ENCODE results near the gene NBPF11.
A peak's percentile ranks its signal among the peaks of the same experiment; 100 is the strongest.
"Not testable (repeated sequence)": the region's sequence is repeated elsewhere in the genome, so short reads cannot be mapped to it uniquely, and the experiment has no call there.

NBPF11 gene

DNA sequence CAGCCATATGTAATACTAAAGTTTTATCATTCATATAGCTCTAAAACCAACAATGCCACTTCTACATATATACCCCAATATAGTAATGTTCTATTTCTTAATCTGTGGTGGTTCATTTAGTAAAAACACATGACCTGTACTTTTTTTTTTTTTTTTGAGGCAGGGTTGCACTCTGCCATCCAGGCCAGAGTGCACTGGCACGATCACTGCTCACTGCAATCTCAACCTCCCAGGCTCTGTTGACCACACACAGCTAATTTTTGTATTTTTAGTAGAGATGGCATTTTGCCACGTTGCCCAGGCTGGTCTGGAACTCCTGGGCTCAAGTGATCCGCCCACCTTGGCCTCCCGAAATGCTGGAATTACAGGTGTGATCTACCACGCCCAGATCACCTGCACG, 2.1 kb downstream of the NBPF11 start:
- ATAC-seq = not testable (repeated sequence)

DNA sequence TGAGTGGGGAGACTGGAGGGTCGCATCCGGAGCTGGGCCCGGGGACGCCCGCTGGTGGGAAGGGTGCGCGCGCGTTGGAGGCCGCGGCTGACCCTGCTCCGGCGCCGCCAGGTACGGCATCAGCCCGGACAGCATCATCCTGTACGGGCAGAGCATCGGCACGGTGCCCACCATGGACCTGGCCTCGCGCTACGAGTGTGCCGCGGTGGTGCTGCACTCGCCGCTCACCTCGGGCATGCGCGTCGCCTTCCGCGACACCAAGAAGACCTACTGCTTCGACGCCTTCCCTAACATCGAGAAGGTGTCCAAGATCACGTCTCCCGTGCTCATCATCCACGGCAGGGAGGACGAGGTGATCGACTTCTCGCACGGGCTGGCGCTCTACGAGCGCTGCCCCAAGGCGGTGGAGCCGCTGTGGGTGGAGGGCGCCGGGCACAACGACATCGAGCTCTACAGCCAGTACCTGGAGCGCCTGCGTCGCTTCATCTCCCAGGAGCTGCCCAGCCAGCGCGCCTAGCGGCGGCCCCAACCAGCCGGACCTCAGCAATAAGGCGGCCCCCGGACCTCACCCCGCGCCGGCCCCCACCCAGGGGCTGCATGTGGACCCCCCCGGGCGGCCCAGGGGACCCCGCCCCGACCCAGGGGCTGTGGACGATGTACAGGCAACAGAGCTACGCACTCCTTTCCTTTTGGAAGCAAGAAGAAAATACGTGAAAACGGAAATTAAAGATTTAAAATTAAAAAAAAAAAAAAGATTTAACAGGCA, 2.8 kb downstream of the NBPF11 start:
- not testable (repeated sequence) for ATAC-seq

DNA sequence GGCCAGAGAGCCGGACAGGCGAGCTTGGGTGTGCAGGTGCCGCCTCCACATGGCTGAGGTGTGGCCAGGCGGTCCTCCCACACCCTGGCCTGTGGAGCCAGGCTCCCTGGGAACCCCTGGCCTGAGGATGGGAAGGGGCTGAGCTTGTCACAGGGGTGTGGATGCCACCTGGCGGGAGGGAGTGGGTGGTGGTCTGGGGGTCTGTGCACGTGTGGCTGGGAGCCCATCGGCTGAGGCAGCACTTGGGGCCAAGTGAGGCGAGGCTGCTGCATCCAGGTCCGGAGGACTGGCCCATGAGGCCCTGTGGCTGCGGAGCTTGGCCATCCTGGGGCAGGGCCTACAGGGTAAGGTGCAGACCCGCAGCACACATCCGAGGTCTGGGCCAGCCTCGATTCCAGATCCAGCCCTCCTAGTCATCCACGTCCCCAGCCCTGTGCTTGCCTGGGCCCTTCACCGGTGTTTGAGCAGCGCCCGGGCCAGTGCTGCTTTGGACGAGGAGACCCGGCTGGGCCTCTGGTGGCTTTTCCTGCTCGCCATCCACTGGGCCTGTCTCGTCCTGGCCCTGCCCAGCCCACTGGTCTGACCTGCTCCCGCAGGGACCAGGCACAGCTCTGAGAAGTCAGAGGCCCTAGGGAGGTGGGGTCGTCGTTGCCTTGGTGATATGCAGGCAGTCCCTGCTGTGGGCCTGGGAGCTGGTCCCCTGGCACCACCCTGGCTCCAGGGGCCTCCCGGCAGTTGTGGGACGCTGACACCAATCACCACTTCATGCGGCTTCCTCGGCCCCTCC, 4.8 kb downstream of the NBPF11 start:
- ATAC-seq = not testable (repeated sequence)

DNA sequence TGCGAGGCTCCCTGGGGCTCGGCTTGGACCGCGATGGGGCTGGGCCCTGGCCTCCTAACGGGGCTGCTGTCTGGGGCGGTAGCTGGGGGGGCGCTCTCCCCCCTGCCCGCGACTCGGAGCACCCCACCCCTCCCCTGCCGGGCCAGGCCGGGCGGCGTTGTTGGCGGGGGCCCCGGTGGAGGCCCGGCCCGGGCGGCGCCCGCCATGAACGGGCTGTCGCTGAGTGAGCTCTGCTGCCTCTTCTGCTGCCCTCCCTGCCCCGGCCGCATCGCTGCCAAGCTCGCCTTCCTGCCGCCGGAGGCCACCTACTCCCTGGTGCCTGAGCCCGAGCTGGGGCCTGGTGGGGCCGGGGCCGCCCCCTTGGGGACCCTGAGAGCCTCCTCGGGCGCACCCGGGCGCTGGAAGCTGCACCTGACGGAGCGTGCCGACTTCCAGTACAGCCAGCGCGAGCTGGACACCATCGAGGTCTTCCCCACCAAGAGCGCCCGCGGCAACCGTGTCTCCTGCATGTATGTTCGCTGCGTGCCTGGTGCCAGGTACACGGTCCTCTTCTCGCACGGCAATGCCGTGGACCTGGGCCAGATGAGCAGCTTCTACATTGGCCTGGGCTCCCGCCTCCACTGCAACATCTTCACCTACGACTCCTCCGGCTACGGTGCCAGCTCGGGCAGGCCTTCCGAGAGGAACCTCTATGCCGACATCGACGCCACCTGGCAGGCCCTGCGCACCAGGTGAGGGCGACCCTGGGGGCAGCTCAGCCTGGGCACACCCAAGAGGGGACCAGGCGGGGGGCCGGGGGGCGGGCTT, 5.7 kb downstream of the NBPF11 start:
- ATAC-seq = not testable (repeated sequence)

DNA sequence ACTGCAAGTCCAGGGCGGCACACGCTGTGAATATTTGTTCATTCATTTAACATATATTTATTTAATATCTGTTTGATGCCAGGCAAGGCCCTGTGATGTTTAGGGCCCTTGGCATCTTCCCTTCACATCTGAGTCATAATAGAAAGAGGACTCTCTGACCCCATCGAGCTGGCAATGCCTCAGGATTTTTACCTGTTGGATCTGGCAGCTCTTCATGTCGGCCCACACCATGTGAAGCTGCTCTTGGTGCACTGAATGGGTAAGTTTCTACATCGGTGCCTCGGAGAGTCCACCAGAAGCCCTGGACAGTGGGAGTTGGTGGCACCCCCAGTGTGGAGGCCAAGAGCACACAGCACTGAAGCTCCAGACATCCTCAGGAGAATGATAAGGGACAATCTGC, 8.9 kb downstream of the NBPF11 start:
- ATAC-seq = not testable (repeated sequence)

DNA sequence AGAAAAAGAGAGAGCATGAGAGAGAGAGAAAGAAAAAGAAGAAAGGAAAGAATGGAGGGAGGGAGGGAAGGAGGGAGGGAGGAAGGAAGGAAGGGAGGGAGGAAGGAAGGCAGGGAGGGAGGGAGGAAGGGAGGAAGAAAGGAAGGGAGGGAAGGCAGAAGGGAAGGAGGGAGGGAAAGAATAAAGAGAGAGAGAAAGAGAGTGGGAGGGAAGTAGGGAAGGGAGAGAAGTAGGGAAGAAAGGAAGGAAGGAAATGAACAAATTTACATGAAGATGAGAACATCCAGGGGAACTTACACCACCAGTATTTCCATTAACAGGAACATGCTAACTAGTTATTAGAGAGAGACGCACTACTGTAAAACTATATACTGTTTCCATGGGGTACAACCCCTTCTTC, 10.1 kb downstream of the NBPF11 start:
- ATAC-seq = not testable (repeated sequence)

DNA sequence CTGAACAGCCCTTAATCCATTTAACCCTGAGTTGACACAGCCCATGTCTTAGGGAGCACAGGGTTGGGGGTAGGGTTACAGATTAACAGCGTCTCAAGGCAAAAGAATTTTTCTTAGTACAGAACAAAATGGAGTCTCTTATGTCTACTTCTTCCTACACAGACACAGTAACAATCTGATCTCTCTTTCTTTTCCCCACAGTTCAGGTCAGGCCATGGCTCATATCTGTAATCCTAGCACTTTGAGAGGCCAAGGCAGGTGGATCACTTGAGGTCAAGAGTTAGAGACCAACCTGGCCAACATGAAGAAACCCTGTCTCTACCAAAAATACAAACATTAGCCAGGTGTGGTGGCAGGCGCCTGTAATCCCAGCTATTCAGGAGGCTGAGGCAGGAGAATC, 13.5 kb downstream of the NBPF11 start:
- not testable (repeated sequence) for ATAC-seq

DNA sequence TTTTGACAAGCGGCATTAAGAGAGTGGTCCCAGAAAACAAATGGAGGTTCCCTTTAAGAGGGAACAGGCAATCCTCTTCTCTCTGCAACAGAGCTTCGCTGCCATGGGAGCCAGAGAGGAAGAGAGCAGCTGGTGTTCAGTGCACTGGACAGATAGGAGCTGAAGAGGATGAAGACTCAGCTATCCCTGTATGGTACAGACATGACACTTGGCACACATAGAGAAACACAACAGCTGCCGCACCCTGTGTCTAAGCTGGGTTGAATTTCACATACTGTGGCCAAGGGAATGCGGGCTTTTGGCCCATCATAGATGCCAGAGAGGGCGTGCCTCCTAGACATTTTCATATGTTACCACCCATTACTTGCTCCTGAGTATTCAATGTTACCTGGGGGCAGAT, 29.7 kb downstream of the NBPF11 start:
- ATAC-seq = not testable (repeated sequence)

DNA sequence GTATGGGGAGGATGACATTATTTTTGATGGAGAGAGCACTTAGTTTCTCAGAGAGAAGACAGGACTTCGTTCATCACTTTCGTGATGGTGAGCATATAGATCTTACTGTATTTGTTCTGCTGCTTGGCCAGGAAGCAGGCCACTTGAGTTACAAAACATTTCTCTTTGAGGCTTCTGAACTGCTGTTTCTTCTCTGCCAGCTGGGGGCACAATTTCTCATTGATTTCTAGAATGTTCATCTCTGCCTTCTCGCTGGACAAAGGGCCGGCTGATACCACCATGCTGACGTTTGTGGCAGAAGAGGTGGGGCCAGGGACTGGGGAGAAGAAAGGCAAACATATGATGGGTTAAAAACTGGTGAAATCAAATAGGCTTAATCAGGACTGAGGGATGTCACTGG, 31.7 kb downstream of the NBPF11 start:
- ATAC-seq = not testable (repeated sequence)

DNA sequence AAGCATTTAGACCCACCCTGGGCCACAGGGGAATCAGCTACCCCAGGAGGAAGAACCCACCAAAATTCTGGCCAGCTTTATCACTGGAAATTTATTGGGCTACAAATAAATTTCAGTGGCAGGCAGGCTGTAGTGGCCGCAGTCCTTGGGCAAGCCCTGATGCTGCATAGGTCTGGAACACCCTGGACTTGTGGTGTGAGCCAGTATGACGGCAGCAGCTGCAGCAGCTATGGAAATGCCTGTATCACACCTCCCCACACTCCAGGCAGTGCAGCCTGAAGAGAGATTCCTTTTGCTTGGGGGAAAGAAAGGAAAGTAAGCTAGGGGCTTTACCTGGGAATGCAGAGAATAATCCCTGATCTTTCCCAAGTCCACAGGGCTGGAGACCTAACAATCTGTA, 56.3 kb downstream of the NBPF11 start:
- 0 out of 3 replicates have a peak, but pooled peaks have one; percentile 24 for ATAC-seq

DNA sequence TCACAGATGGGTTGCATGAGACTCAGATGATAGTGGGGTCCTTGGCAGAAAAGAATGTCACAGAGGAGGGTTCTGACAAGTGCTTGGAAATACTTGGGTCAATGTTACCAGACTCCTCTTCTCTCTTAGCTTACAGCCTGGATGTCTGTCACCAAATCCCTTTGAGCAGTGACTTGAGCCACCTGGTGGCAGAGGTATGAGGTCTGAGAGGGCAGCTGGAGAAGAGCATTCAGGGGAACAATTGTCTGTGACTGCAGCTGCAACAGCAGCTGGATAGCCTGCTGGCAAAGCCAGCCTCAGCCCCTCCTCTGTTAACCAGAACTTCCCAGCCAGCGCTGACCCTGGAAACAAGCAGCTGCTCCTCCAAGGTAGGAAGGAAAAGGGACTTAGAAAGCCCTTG, 65.9 kb downstream of the NBPF11 start:
- not testable (repeated sequence) for ATAC-seq

DNA sequence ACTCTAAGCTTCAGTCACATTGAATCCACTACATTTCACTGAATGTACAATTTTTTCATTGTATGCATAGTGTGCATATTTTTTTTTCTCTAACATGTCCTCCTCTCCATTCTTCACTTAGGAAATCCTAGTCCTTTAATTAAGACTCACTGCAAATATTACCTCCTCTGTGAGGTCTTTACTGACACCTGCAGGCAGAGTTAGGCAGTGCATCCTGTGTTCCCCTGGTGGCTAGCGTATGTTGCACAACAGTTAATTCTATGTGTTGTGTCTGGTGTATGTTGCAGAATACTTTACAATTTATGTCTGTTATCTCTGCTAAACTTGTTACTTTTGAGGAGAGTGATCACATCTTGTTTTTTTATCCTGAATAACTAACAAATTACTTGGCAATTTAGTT, 70.9 kb downstream of the NBPF11 start:
- ATAC-seq = peak; percentile 89

DNA sequence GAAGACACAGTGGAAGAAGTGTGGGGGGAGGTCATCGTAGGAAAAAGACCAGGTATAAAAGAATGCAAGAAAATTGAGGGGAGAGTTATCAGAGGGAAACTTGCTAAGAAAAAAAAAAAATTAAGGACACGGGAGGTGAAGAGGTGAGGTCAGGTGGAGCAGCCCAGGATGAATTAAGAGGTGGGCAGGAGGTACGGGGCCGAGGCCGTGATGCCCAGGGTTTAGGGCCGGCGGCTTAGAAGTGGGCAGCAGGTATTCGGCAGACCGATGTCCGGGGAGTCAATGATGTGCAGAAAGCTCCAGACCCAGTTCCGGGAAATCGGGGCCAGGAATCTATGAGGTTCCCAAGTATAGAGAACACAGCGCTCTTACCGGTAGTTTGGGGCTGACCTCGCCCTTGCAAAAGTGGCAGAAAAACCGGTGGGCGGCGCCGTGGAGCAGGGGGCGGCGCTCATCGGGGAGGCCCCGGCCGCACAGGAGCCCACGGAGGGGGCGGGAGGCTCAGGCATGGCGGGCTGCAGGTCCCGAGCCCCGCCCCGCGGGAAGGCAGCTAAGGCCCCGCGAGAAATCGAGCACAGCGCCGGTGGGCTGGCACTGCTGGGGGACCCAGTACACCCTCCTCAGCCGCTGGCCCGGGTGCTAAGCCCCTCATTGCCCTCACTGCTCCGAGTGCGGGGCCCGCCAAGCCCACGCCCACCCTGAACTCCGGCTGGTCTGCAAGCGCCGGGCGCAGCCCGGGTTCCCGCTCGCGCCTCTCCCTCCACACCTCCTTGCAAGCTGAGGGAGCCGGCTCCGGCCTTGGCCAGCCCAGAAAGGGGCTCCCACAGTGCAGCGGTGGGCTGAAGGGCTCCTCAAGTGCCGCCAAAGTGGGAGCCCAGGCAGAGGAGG, 73.2 kb downstream of the NBPF11 start:
- peak; percentile 79 for ATAC-seq

DNA sequence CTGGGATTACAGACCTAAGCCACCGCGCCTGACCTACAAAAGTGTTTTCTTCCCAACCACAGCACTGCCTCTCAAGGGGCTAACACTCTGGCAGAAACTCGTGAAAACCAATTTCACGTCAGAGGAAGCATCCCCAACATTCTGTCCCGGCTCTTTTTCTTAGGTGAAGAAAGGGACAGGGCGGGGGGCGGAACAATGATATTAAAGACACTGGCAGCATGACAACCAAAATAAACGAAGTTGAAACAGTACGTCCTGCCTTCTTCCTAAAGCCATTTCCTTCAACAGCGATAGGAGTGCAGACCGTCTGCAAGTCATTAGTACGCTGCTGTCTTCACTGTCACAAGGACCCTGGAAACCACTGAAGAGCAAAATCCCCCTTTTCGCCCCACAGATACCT, 74.0 kb downstream of the NBPF11 start:
- ATAC-seq = peak; percentile 39

DNA sequence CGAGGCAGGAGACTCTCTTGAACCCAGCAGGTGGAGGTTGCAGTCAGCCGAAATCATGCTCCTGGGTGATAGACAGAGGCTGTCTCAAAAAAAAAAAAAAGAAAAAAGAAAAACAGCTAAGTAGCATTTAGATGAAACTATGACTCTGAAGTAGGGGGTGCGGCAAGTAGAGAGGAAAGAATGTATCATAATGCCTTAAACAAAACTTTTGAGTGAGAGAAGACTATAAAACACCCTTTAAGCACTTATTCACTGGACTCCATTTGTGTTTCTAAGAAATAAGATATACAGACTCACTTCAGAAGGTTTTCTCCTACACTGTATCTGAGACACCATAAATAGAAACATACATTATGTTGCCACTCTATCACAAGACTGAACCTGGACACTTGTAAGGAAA, 74.6 kb downstream of the NBPF11 start:
- ATAC-seq = not testable (repeated sequence)

DNA sequence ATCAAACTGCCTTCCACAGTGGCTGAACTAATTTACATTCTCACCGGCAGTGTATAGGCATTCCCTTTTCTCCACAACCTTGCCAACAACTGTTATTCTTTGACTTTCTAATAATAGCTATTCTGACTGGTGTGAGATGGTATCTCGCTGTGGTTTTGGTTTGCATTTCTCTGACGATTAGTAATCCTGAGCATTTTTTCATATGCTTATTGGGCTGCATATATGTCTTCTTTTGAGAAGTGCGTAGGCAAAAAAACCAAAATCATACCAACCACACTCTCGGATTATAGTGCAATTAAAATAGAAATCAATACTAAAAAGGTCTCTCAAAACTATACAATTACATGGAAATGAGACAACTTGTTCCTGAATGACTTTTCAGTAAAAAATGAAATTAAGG, 78.7 kb downstream of the NBPF11 start:
- peak; percentile 66 for ATAC-seq

DNA sequence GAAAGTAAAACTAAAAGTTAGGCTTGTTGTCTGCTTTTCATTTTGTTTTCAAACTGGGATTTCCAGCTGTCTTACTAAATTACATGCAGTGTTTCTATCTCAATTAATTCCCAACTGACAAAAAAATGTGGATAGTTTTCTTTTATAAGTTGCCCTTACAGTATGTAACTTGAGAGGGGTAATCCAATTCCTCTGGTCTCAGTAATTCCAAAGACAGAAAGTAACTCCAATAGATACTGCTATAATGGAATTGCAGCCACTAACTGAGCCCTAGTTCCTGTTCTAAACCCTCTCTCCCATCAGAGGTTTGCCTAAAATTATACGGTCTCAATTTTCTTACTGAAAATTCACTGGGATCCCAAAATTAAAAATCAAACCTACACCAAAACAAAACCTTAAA, 83.5 kb downstream of the NBPF11 start:
- ATAC-seq = peak; percentile 66

DNA sequence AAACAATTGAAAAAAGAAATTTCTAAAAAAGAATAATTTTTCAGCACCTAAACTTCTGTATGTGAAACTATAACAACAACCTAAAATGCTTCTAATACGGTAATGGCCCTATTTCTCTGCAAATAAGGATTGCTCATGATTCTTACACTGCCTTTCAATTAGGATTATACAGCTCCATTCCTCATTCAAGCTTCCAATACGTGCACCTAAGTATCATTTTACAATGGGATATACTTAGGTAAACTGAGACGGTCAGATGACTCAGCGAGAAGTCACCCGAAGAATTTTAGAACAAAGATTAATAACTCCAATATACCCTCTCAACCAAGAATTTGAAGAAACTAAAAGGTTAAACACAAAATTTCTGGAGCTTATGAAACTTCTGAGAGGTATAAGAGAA, 83.9 kb downstream of the NBPF11 start:
- peak; percentile 69 for ATAC-seq

DNA sequence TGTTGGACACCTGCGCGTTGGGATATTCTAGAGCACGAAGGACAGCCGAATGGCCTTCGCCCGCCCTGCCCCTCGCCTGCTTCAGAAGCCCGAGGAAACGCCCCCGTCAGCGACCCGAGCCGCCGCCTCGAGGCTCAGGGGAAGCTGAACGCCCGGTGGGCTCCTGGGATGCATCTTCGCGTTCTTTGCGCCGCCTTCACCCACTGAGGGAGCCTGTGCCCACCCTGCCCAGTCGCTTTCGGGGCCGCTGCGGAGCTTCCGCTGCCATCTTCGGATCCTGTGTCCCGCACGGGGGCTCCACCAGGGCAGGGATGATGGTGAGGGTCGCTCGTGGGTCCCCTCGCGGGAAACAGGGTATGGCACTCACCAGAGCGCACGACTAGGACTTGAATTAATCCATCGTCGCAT, 91.8 kb downstream of the NBPF11 start:
- peak; percentile 49 for ATAC-seq

DNA sequence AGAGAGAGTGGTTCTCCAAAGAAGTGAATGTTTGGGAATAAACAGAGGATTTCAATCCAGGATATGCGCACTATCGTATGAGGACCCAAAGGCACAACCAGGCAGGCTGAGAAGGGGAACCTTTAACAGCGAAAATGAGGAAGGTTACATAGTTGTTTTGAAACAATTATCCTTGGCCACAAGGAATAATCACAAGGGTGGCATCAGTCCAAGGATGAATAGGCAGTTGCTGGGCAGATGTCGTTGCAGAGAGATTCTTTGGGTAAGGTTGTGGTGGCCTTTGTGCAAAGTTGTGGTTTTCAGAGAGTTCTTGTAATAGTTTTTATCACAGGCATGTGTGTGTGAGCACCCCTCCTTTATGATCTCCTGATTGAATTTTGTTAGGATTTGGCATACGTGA, 94.7 kb downstream of the NBPF11 start:
- not testable (repeated sequence) for ATAC-seq
